A549 (cell line): ENCODE measurements around the gene SDHB. TPM values are rescaled to one million over a fixed set of nuclear protein-coding genes. Genes with fewer than 3 reads are reported as not detected.

Experiments
- ATAC-seq, 2 experiments: fragments of 200-7000 bp in 1 of 2; fragments of >200 bp in 1 of 2; cut with Nextera tagmentation in 1 of 2; cut with Tn5 transposase in 1 of 2; 3 replicates each; pipeline versions ENCODE4 v1.8.0 to v1.9.1; 2018 to 2020; ENCODE audit warnings: mild to moderate bottlenecking in 1 of 2, moderate library complexity in 1 of 2
- CTCF ChIA-PET: fragments of 300-600 bp; sonication (Branson Sonifier 250); formaldehyde crosslinking; extraction: SDS; loops from one replicate; lab custom pipeline; 2021; ENCODE audit warnings: antibody characterized with exemption, inconsistent platforms; lab: Yijun Ruan, JAX
- POLR2A ChIA-PET: fragments of 350-600 bp; formaldehyde crosslinking; extraction: SDS; loops from one replicate; lab custom pipeline; 2021; ENCODE audit warnings: antibody characterized with exemption, inconsistent platforms; lab: Yijun Ruan, JAX
- DNase-seq, 2 experiments: peaks; one replicate each; pipeline versions ENCODE4 v3.0.0 to v3.0.0-alpha.2; 2011 to 2016; ENCODE audit warnings: low read depth in 1 of 2, low spot score in 1 of 2
- FAIRE-seq: peaks from 2 replicates; lab custom pipeline; 2011; peaks lifted over from hg19 to GRCh38; lab: Jason Lieb, UNC
- H3K27ac ChIP-seq, 2 experiments: fragments of >200 bp; sonication (Bioruptor Twin); formaldehyde crosslinking; 3 replicates each; pipeline ENCODE4 v1.5.1; 2016 to 2017
- H3K4me1 ChIP-seq: fragments of >200 bp; sonication (Bioruptor Twin); formaldehyde crosslinking; 3 replicates; pipeline ENCODE4 v1.6.1; 2016
- H3K4me2 ChIP-seq: fragments of >200 bp; sonication (Bioruptor Twin); formaldehyde crosslinking; 3 replicates; pipeline ENCODE4 v1.6.1; 2016
- H3K4me3 ChIP-seq: fragments of >200 bp; sonication (Bioruptor Twin); formaldehyde crosslinking; 3 replicates; pipeline ENCODE4 v1.5.1; 2016
- H3K9me3 ChIP-seq: fragments of >200 bp; sonication (Bioruptor Twin); formaldehyde crosslinking; 3 replicates; pipeline ENCODE4 v1.6.1; 2016
- BHLHE40 ChIP-seq: IDR thresholded peaks from 2 replicates; pipeline ENCODE4 v1.6.1; 2012; ENCODE audit warnings: low read depth, low read length, inconsistent platforms
- CBX2 ChIP-seq: fragments of 200-600 bp; sonication (generic); IDR thresholded peaks from 2 replicates; pipeline ENCODE4 v1.6.1; 2016; ENCODE audit warnings: low read depth, mild to moderate bottlenecking, borderline replicate concordance
- CBX8 ChIP-seq: fragments of 200-600 bp; sonication (generic); IDR thresholded peaks from 2 replicates; pipeline ENCODE4 v1.6.1; 2016
- CEBPB ChIP-seq, 2 experiments: fragments of >200 bp in 1 of 2; sonication (Bioruptor Twin) in 1 of 2; formaldehyde crosslinking in 1 of 2; IDR thresholded peaks; 2 replicates each; pipeline ENCODE4 v1.6.1; 2012 to 2016
- CHD2 ChIP-seq: fragments of 150-350 bp; IDR thresholded peaks from 2 replicates; pipeline ENCODE4 v1.6.1; 2014; ENCODE audit warnings: low read length; ENCODE audit not compliant: partially characterized antibody
- EHF ChIP-seq: fragments of 250-450 bp; sonication (Bioruptor Pico); IDR thresholded peaks from 2 replicates; pipeline ENCODE4 v1.5.0; 2020; ENCODE audit warnings: mild to moderate bottlenecking
- EHMT2 ChIP-seq: fragments of 200-600 bp; sonication (generic); IDR thresholded peaks from 2 replicates; pipeline ENCODE4 v1.6.1; 2016; ENCODE audit warnings: antibody characterized with exemption, low read depth, mild to moderate bottlenecking, moderate library complexity
- EP300 ChIP-seq, 2 experiments: fragments of >200 bp; sonication (Bioruptor Twin); formaldehyde crosslinking; IDR thresholded peaks; 2 replicates in 1 of 2; 3 replicates in 1 of 2; pipeline ENCODE4 v1.6.1; 2016 to 2017
- GATA3 ChIP-seq: IDR thresholded peaks from 2 replicates; pipeline ENCODE4 v1.6.1; 2012; ENCODE audit warnings: borderline replicate concordance
- HDAC2 ChIP-seq: fragments of 200-600 bp; sonication (generic); IDR thresholded peaks from 2 replicates; pipeline ENCODE4 v1.6.1; 2016
- HES2 ChIP-seq: fragments of >200 bp; sonication (Bioruptor Twin); formaldehyde crosslinking; IDR thresholded peaks from 2 replicates; pipeline ENCODE4 v1.6.1; 2016
- HEYL ChIP-seq: fragments of 250-450 bp; sonication (Bioruptor Pico); IDR thresholded peaks from 2 replicates; pipeline ENCODE4 v1.8.0; 2021; ENCODE audit warnings: mild to moderate bottlenecking, moderate library complexity
- HOXA7 ChIP-seq: fragments of 250-450 bp; sonication (Bioruptor Pico); IDR thresholded peaks from 2 replicates; pipeline ENCODE4 v1.5.0; 2020; ENCODE audit warnings: mild to moderate bottlenecking, moderate library complexity
- HOXB13 ChIP-seq: fragments of 250-450 bp; sonication (Bioruptor Pico); IDR thresholded peaks from 2 replicates; pipeline ENCODE4 v1.5.0; 2020; ENCODE audit warnings: low read depth, mild to moderate bottlenecking, moderate library complexity
- HOXB5 ChIP-seq: fragments of 250-450 bp; sonication (Bioruptor Pico); IDR thresholded peaks from 2 replicates; pipeline ENCODE4 v1.5.0; 2020; ENCODE audit warnings: mild to moderate bottlenecking, moderate library complexity
- JUN ChIP-seq, 2 experiments: fragments of >200 bp; sonication (Bioruptor Twin); formaldehyde crosslinking; IDR thresholded peaks; 2 replicates in 1 of 2; 3 replicates in 1 of 2; pipeline ENCODE4 v1.6.1; 2016 to 2017
- KDM5A ChIP-seq: fragments of 200-600 bp; sonication (generic); IDR thresholded peaks from 2 replicates; pipeline ENCODE4 v1.6.1; 2016; ENCODE audit warnings: antibody characterized with exemption, mild to moderate bottlenecking
- MAFK ChIP-seq: fragments of 450-650 bp; IDR thresholded peaks from 2 replicates; pipeline ENCODE4 v1.6.1; 2014; ENCODE audit not compliant: partially characterized antibody
- MAZ ChIP-seq: fragments of 150-350 bp; IDR thresholded peaks from 2 replicates; pipeline ENCODE4 v1.6.1; 2014; ENCODE audit warnings: antibody characterized with exemption, low read depth, low read length, borderline replicate concordance
- NFE2L2 ChIP-seq: fragments of 150-350 bp; conservative IDR thresholded peaks from 2 replicates; pipeline ENCODE4 v1.6.1; 2014; ENCODE audit warnings: low read length
- NR3C1 ChIP-seq: fragments of >200 bp; sonication (Bioruptor Twin); formaldehyde crosslinking; IDR thresholded peaks from 3 replicates; pipeline ENCODE4 v1.6.1; 2017
- RCOR1 ChIP-seq: fragments of 150-350 bp; IDR thresholded peaks from 2 replicates; pipeline ENCODE4 v1.6.1; 2014; ENCODE audit warnings: antibody characterized with exemption, low read length, low read depth
- RNF2 ChIP-seq: fragments of 200-600 bp; sonication (generic); IDR thresholded peaks from 2 replicates; pipeline ENCODE4 v1.6.1; 2016; ENCODE audit warnings: low read depth, mild to moderate bottlenecking, antibody characterized with exemption, moderate library complexity, borderline replicate concordance
- TP53 ChIP-seq: fragments of 250-450 bp; sonication (Bioruptor Pico); IDR thresholded peaks from 2 replicates; pipeline ENCODE4 v1.5.0; 2021; ENCODE audit warnings: mild to moderate bottlenecking, moderate library complexity
- ZNF302 ChIP-seq: fragments of 250-450 bp; sonication (Bioruptor Pico); IDR thresholded peaks from 2 replicates; pipeline ENCODE4 v1.9.0; 2021; ENCODE audit warnings: inconsistent platforms, mild to moderate bottlenecking, moderate library complexity
- ZSCAN20 ChIP-seq: fragments of 250-450 bp; sonication (Bioruptor Pico); IDR thresholded peaks from 2 replicates; pipeline ENCODE4 v1.8.0; 2022; ENCODE audit warnings: mild to moderate bottlenecking, moderate library complexity
- WGBS: methylation state at CpG from one replicate; pipeline ENCODE4 v1.1.6; 2017; ENCODE audit errors: missing lambda C conversion rate; 5-methylcytosine and 5-hydroxymethylcytosine counted together
- polyA plus RNA-seq, 4 experiments: library from polyadenylated mRNA; depleted of rRNA in 3 of 4; stranded (reverse); fragments of >200 nt; fragmentation: RNase III in 1 of 4; extraction: RNeasy Plus Mini Kit Qiagen cat#74134 plus additional on column Dnase treatment in 1 of 4; gene quantifications; 2 replicates in 3 of 4; 3 replicates in 1 of 4; pipeline ENCODE4 v1.2.3, GENCODE V29; 2011 to 2017
- TF ChIP-seq, protein P1 (sequence below): IDR thresholded peaks from 2 replicates; pipeline ENCODE4 v1.6.1; 2012
- TF ChIP-seq, protein P2 (sequence below): fragments of 250-450 bp; sonication (Bioruptor Pico); IDR thresholded peaks from 2 replicates; pipeline ENCODE4 v1.5.0; 2020; ENCODE audit warnings: low read depth, mild to moderate bottlenecking, moderate library complexity
- TF ChIP-seq, protein P3 (sequence below): fragments of 150-350 bp; IDR thresholded peaks from 2 replicates; pipeline ENCODE4 v1.6.1; 2014; ENCODE audit warnings: low read depth, mild to moderate bottlenecking, low read length
- TF ChIP-seq, protein P4 (sequence below): fragments of 450-650 bp; IDR thresholded peaks from 2 replicates; pipeline ENCODE4 v1.6.1; 2014; ENCODE audit warnings: antibody characterized with exemption

Gene SDHB
- polyA plus RNA-seq, 2 of the 4 experiments (the other 2 are of a cell fraction) = 114 to 262 TPM

GRCh38 chr1:16978139-16978538 is 75.7 kb downstream of the SDHB start:
- ATAC-seq (peak in 1 of 2 experiments; percentile 8; a peak in 3 of 6 replicates), FAIRE-seq (no peak), DNase-seq (no peak)
- Histone ChIP-seq H3K4me1 (no peaks in the 10 kb centered on the region), H3K4me2 (no peak overlapping the region), H3K27ac (0 out of 6 replicates have a peak overlapping the region, but pooled peaks of 1 of the 2 experiments have one; percentile 26), H3K4me3 (no peak overlapping the region), H3K9me3 (no peaks in the 10 kb centered on the region)
- TF ChIP-seq HES2 (no peak), BHLHE40 (no peak), HEYL (CRISPR knock-in tag) (no peak), RCOR1 (no peak), CBX8 (no peak), MAZ (no peak), CHD2 (no peak), HDAC2 (no peak), GATA3 (no peak), TP53 (CRISPR knock-in tag) (no peak), HOXB5 (no peak), JUN (IDR thresholded peaks at IDR 0.05) (no peak), ZNF302 (no peak), HOXB13 (CRISPR knock-in tag) (no peak), CBX2 (no peak), MAFK (no peak), EHMT2 (no peak), RNF2 (no peak)
- TF ChIP-seq, protein P1, sequence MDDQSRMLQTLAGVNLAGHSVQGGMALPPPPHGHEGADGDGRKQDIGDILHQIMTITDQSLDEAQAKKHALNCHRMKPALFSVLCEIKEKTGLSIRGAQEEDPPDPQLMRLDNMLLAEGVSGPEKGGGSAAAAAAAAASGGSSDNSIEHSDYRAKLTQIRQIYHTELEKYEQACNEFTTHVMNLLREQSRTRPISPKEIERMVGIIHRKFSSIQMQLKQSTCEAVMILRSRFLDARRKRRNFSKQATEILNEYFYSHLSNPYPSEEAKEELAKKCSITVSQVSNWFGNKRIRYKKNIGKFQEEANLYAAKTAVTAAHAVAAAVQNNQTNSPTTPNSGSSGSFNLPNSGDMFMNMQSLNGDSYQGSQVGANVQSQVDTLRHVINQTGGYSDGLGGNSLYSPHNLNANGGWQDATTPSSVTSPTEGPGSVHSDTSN = no peak
- TF ChIP-seq, protein P2, sequence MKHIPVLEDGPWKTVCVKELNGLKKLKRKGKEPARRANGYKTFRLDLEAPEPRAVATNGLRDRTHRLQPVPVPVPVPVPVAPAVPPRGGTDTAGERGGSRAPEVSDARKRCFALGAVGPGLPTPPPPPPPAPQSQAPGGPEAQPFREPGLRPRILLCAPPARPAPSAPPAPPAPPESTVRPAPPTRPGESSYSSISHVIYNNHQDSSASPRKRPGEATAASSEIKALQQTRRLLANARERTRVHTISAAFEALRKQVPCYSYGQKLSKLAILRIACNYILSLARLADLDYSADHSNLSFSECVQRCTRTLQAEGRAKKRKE = no peak
- CTCF ChIA-PET = interaction anchor here (0.6 to 1.5 kb wide), 5 partner anchors 11 to 68 kb away, joined by 3 to 4 read pairs (median 4); no protein-coding TSS in a partner anchor
- 100% methylated on average over 2 of the region's 4 CpGs for WGBS
- POLR2A ChIA-PET = no interaction called here

DNA sequence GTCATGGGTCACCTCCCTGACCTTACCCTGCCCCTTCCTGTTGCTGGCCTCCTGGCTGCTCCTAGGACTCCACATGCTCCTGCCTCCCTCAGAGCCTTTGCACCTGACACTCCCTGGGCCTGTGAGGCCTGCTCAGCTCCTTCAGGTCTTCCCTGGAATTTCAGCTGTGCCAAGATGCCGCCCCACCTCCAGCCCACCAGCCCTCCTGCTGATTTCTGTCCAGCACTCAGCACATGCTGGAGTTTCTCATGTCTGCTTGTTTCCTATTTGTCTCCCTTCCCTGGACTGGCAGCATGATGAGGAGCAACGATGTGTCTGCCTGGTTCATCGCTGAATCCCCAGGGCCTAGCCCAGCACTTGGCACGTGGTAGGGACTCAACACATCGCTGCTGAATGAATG is 76.5 kb downstream of the SDHB start:
- Histone ChIP-seq H3K4me3 (no peak overlapping the region), H3K9me3 (no peaks in the 10 kb centered on the region), H3K4me1 (no peaks in the 10 kb centered on the region), H3K27ac (no peak overlapping the region), H3K4me2 (no peak overlapping the region)
- TF ChIP-seq GATA3 = no peak
- no peak for TF ChIP-seq HEYL (CRISPR knock-in tag)
- no peak for TF ChIP-seq HOXA7 (CRISPR knock-in tag)
- TF ChIP-seq ZSCAN20 (CRISPR knock-in tag) = no peak
- TF ChIP-seq MAFK = no peak
- TF ChIP-seq CBX8 = no peak
- no peak for TF ChIP-seq CEBPB (IDR thresholded peaks at IDR 0.05)
- TF ChIP-seq NFE2L2 = no peak
- TF ChIP-seq, protein P3, sequence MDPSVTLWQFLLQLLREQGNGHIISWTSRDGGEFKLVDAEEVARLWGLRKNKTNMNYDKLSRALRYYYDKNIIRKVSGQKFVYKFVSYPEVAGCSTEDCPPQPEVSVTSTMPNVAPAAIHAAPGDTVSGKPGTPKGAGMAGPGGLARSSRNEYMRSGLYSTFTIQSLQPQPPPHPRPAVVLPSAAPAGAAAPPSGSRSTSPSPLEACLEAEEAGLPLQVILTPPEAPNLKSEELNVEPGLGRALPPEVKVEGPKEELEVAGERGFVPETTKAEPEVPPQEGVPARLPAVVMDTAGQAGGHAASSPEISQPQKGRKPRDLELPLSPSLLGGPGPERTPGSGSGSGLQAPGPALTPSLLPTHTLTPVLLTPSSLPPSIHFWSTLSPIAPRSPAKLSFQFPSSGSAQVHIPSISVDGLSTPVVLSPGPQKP = no peak
- TF ChIP-seq NR3C1 = no peak
- no peak for TF ChIP-seq EP300 (IDR thresholded peaks at IDR 0.05)
- no peak for TF ChIP-seq KDM5A
- no peak for TF ChIP-seq TP53 (CRISPR knock-in tag)
- no peak for TF ChIP-seq JUN (IDR thresholded peaks at IDR 0.05)
- no peak for TF ChIP-seq HOXB5
- TF ChIP-seq EHF (CRISPR knock-in tag) = no peak
- TF ChIP-seq, protein P4, sequence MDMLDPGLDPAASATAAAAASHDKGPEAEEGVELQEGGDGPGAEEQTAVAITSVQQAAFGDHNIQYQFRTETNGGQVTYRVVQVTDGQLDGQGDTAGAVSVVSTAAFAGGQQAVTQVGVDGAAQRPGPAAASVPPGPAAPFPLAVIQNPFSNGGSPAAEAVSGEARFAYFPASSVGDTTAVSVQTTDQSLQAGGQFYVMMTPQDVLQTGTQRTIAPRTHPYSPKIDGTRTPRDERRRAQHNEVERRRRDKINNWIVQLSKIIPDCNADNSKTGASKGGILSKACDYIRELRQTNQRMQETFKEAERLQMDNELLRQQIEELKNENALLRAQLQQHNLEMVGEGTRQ = no peak
- ATAC-seq (0 out of 6 replicates have a peak, but pooled peaks of 1 of the 2 experiments have one; percentile 8), FAIRE-seq (no peak), DNase-seq (no peak)
- WGBS = 95% methylated on average over 5 of the region's 5 CpGs
- ChIA-PET POLR2A (no interaction called here), CTCF (interaction anchor here (1.5 kb wide), 1 partner anchor 16 kb away, joined by 4 read pairs; no protein-coding TSS in a partner anchor)
